NB4 (cell line): ENCODE measurements around the gene TSNAXIP1.

ENCODE experiments used
- MYC ChIP-seq: IDR thresholded peaks from 2 replicates; pipeline ENCODE4 v1.6.1; 2011; ENCODE audit warnings: low read depth, low read length
- POLR2A ChIP-seq: IDR thresholded peaks from 2 replicates; pipeline ENCODE4 v1.6.1; 2011; ENCODE audit warnings: mild to moderate bottlenecking; ENCODE audit not compliant: insufficient read length; ENCODE audit errors: extremely low read depth
- TF ChIP-seq, protein P1 (sequence below): IDR thresholded peaks from one replicate; pipeline ENCODE4 v1.5.1; 2012; ENCODE audit warnings: low read depth, low read length
- TF ChIP-seq, protein P2 (sequence below): IDR thresholded peaks from 2 replicates; pipeline ENCODE4 v1.6.1; 2011; ENCODE audit warnings: low read depth, low read length

DNA sequence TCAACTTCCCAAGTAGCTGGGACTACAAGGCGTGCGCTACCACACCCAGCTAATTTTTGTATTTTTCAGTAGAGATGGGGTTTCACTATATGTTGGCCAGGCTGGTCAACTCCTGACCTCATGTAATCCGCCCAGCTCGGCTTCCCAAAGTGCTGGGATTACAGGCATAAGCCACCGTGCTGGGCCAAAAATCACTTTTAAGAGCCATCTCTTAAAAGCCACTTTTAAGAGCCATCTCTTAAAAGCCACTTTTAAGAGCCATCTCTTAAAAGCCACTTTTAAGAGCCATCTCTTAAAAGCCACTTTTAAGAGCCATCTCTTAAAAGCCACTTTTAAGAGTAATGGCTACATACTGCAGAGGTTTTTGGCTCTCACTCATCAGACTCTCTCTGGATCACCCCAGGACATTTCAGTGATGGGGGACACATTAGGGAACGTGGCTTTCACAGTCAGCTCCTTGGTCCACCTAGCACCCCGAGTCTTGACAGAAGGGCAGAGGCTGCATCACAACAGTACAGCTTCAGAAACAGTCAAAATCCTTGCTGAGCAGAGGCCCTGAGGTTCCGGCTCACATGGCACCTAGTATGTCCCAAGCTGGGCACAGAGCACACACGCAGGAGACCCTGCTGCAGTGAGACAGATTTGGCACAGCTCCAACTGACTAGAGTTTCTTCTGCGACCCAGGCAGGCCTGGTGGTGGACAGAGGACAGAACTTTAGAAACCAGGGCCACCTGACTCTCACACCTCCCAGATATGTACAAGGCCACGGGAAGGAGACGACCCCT, 23.9 kb upstream of the TSNAXIP1 start:
- TF ChIP-seq, protein P1, sequence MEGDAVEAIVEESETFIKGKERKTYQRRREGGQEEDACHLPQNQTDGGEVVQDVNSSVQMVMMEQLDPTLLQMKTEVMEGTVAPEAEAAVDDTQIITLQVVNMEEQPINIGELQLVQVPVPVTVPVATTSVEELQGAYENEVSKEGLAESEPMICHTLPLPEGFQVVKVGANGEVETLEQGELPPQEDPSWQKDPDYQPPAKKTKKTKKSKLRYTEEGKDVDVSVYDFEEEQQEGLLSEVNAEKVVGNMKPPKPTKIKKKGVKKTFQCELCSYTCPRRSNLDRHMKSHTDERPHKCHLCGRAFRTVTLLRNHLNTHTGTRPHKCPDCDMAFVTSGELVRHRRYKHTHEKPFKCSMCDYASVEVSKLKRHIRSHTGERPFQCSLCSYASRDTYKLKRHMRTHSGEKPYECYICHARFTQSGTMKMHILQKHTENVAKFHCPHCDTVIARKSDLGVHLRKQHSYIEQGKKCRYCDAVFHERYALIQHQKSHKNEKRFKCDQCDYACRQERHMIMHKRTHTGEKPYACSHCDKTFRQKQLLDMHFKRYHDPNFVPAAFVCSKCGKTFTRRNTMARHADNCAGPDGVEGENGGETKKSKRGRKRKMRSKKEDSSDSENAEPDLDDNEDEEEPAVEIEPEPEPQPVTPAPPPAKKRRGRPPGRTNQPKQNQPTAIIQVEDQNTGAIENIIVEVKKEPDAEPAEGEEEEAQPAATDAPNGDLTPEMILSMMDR, result no peak
- no peak for TF ChIP-seq POLR2A
- TF ChIP-seq, protein P2, sequence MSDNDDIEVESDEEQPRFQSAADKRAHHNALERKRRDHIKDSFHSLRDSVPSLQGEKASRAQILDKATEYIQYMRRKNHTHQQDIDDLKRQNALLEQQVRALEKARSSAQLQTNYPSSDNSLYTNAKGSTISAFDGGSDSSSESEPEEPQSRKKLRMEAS, result no peak
- TF ChIP-seq MYC, result no peak
